ENCODE measurements around the gene DEK. TPM values are rescaled to one million over a fixed set of nuclear protein-coding genes. Genes with fewer than 3 reads are reported as not detected.
"Not testable (repeated sequence)": the region's sequence is repeated elsewhere in the genome, so short reads cannot be mapped to it uniquely, and the experiment has no call there.

DEK gene
- total RNA-seq, 2 experiments from 2014 or later = 223 to 241 TPM

DNA sequence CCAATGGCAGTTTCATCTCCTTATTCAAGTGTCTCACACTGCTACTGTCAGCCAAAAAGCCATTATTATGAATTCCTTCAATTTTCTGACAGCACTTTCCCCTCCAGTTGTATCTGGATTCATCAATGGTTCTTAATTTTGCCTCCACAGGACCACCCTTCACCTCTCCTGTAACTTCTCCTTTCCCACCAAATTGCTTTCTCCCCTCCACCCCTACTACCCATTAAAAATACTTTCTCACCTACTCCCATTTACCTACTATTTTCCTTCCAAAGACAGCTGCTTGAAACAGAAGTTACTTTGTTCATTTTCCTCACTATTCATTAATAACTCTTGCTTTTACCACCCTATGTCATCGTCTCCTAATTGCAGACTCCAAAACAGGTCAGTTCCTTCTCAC is 29.8 kb downstream of the DEK start:
- H3K27ac Mint-ChIP-seq = no peak overlapping the region
- H3K36me3 Mint-ChIP-seq = peaks cover 84% of the 10 kb centered on the region

DNA sequence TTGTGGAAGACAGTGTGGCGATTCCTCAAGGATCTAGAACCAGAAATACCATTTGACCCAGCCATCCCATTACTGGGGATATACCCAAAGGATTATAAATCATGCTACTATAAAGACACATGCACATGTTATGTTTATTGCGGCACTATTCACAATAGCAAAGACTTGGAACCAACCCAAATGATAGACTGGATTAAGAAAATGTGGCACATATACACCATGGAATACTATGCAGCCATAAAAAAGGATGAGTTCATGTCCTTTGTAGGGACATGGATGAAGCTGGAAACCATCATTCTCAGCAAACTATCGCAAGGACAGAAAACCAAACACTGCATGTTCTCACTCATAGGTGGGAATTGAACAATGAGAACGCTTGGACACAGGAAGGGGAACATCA is 30.6 kb downstream of the DEK start:
- H3K27ac Mint-ChIP-seq, H3K4me1 Mint-ChIP-seq, H3K27me3 Mint-ChIP-seq, H3K4me3 Mint-ChIP-seq, DNase-seq: not testable (repeated sequence)
- Mint-ChIP-seq H3K36me3 (peaks cover 87% of the 10 kb centered on the region), H3K9me3 (peaks cover 41% of the 10 kb centered on the region)

More for the DNA sequence above, 29.8 kb downstream of the DEK start:
- no peak for DNase-seq
- Mint-ChIP-seq H3K4me1 (peaks cover 4% of the 10 kb centered on the region), H3K4me3 (no peak overlapping the region), H3K9me3 (peaks cover 39% of the 10 kb centered on the region), H3K27me3 (no peaks in the 10 kb centered on the region)

- peaks cover 87% of the 10 kb centered on the region for H3K36me3 Mint-ChIP-seq
- not testable (repeated sequence) for H3K27ac Mint-ChIP-seq, H3K4me3 Mint-ChIP-seq, H3K27me3 Mint-ChIP-seq, DNase-seq, H3K4me1 Mint-ChIP-seq
- H3K9me3 Mint-ChIP-seq = peaks cover 41% of the 10 kb centered on the region
Observed at GRCh38 chr6:18231856-18232255, 32.5 kb downstream of the DEK start.

DNA sequence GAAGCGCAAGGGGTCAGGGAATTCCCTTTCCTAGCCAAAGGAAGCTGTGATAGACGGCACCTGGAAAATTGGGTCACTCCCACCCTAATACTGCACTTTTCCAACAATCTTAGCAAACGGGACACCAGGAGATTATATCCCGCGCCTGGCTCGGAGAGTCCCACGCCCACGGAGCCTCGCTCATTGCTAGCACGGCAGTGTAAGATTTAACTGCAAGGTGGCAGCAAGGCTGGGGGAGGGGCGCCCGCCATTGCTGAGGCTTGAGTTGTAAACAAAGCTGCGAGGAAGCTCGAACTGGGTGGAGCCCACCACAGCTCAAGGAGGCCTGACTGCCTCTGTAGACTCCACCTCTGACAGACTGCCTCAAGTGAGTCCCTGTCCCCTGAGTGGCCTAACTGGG is 35.7 kb downstream of the DEK start:
- DNase-seq, H3K4me3 Mint-ChIP-seq: not testable (repeated sequence)
- H3K36me3 Mint-ChIP-seq = peaks cover 68% of the 10 kb centered on the region

DNA sequence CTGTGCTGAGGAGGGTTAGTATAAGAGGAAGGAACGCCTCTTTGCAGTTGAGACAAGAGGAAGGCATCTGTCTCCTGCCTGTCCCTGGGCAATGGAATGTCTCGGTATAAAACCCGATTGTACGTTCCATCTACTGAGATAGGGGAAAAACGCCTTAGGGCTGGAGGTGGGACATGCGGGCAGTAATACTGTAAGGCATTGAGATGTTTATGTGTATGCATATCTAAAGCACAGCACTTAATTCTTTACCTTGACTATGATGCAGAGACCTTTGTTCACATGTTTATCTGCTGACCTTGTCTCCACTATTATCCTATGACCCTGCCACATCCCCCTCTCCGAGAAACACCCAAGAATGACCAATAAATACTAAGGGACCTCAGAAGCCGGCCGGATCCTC is 37.2 kb downstream of the DEK start:
- not testable (repeated sequence) for H3K4me1 Mint-ChIP-seq, H3K27ac Mint-ChIP-seq, H3K27me3 Mint-ChIP-seq, DNase-seq, H3K4me3 Mint-ChIP-seq
- Mint-ChIP-seq H3K9me3 (peaks cover 22% of the 10 kb centered on the region), H3K36me3 (peaks cover 60% of the 10 kb centered on the region)

More for the DNA sequence above, 35.7 kb downstream of the DEK start:
- H3K4me1 Mint-ChIP-seq, H3K27me3 Mint-ChIP-seq, H3K27ac Mint-ChIP-seq: not testable (repeated sequence)
- H3K9me3 Mint-ChIP-seq = peaks cover 32% of the 10 kb centered on the region

- not testable (repeated sequence) for H3K4me3 Mint-ChIP-seq, H3K27ac Mint-ChIP-seq, DNase-seq, H3K27me3 Mint-ChIP-seq, H3K4me1 Mint-ChIP-seq
- Mint-ChIP-seq H3K9me3 (peaks cover 16% of the 10 kb centered on the region), H3K36me3 (peaks cover 57% of the 10 kb centered on the region)
Observed at GRCh38 chr6:18226451-18227105, 37.8 kb downstream of the DEK start.

GRCh38 chr6:18221288-18221615 is 43.1 kb downstream of the DEK start:
- H3K27me3 Mint-ChIP-seq = no peaks in the 10 kb centered on the region
- H3K36me3 Mint-ChIP-seq = peaks cover 35% of the 10 kb centered on the region
- H3K4me1 Mint-ChIP-seq = peaks cover 1% of the 10 kb centered on the region
- no peak for DNase-seq
- H3K4me3 Mint-ChIP-seq = no peak overlapping the region
- H3K9me3 Mint-ChIP-seq = no peaks in the 10 kb centered on the region
- H3K27ac Mint-ChIP-seq = peak overlapping the region; percentile 6

- H3K4me3 Mint-ChIP-seq = no peak overlapping the region
- H3K9me3 Mint-ChIP-seq = no peaks in the 10 kb centered on the region
- peaks cover 1% of the 10 kb centered on the region for H3K4me1 Mint-ChIP-seq
- no peak overlapping the region for H3K27ac Mint-ChIP-seq
- no peaks in the 10 kb centered on the region for H3K27me3 Mint-ChIP-seq
- H3K36me3 Mint-ChIP-seq = peaks cover 37% of the 10 kb centered on the region
- no peak for DNase-seq
Observed at GRCh38 chr6:18219591-18219990, 44.7 kb downstream of the DEK start.

DNA sequence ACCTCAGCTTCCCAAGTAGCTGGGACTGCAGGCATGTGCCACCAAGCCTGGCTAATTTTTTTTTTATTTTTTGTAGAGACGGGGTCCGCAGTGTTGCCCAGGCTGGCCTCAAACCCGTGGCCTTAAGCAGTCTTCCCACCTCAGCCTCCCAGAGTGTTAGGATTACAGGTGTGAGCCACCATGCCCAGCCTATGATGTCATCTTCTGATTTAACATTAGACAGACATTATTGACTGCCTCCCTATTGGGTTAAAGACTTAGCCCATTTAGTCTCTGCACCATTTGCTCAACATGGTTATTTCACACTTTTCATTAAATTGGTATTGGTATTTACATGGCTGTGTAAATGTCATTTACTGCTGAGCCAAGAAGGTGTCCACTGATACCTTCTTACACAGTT is 46.1 kb downstream of the DEK start:
- DNase-seq = no peak
- Mint-ChIP-seq H3K36me3 (peaks cover 37% of the 10 kb centered on the region), H3K27me3 (no peaks in the 10 kb centered on the region), H3K4me1 (peaks cover 5% of the 10 kb centered on the region), H3K9me3 (no peaks in the 10 kb centered on the region), H3K4me3 (no peak overlapping the region), H3K27ac (no peak overlapping the region)

DNA sequence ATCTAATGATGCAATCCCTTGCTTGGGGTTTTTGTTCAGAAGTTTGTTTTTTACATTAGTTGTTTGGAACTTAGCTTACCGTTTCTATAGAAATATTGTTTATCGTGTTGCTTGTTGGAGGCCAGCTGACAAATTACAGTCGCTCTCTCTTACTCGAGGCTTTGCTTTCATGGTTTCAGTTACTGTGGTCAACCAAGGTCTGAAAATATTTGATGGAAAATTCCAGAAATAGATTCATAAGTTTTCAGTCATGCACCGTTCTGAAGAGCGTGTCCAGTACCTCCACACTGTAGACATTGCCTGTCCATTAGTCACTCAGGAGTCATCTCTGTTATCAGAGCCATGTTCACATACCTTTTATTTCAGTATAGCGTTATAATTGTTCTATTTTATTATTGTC is 47.9 kb downstream of the DEK start:
- peaks cover 31% of the 10 kb centered on the region for H3K36me3 Mint-ChIP-seq
- H3K4me1 Mint-ChIP-seq = peaks cover 5% of the 10 kb centered on the region
- no peaks in the 10 kb centered on the region for H3K9me3 Mint-ChIP-seq
- no peaks in the 10 kb centered on the region for H3K27me3 Mint-ChIP-seq
- no peak for DNase-seq
- no peak overlapping the region for H3K4me3 Mint-ChIP-seq
- no peak overlapping the region for H3K27ac Mint-ChIP-seq

GRCh38 chr6:18215436-18215835 is 48.9 kb downstream of the DEK start:
- H3K4me1 Mint-ChIP-seq = peaks cover 9% of the 10 kb centered on the region
- peak overlapping the region; percentile 26 for H3K27ac Mint-ChIP-seq
- H3K36me3 Mint-ChIP-seq = peaks cover 26% of the 10 kb centered on the region
- H3K27me3 Mint-ChIP-seq = no peaks in the 10 kb centered on the region
- no peaks in the 10 kb centered on the region for H3K9me3 Mint-ChIP-seq
- no peak for DNase-seq
- H3K4me3 Mint-ChIP-seq = no peak overlapping the region

DNA sequence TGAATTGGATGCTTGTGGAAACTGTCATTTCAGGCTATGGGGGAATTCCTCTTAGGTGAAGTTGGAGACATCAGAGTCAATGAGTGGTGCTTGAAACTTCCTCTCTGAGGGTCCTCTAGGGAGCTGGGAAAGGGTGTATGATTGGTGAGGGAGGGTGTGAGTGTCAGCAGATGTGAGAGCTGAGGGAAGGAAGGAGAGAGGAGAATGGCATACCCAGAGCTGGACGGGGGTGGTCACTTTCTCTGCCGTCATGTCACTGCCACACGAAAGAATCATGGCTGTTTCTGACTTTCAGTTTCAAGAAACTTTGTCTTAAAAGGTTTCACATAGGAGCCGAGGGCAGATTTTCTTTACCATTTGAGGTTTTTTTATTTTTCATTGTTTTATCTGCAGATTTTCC is 50.3 kb downstream of the DEK start:
- Mint-ChIP-seq H3K27ac (peak overlapping the region; percentile 23), H3K4me1 (peaks cover 9% of the 10 kb centered on the region), H3K36me3 (peaks cover 18% of the 10 kb centered on the region), H3K9me3 (no peaks in the 10 kb centered on the region), H3K27me3 (no peaks in the 10 kb centered on the region), H3K4me3 (no peak overlapping the region)
- DNase-seq = no peak

DNA sequence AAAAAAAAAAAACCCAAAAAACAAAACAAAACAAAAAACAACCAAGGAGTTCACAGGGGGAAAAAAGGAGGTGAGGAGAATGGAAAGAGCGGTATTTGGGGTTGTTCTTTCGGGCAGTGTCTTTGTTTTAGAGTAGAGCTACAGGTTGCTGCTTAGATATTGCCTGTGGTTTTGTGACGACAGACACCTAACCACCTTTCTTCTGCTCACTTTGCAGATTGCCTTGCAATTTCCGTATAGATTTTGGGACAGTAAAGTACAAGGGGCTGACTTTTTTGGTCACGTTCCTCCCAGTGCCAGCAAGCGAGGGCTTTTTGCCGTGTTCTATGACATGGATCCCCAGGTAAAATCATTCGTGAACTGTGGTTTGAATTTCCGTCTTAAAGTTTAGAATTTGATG is 50.9 kb downstream of the DEK start:
- H3K4me1 Mint-ChIP-seq = peaks cover 9% of the 10 kb centered on the region
- no peak overlapping the region for H3K27ac Mint-ChIP-seq
- no peaks in the 10 kb centered on the region for H3K27me3 Mint-ChIP-seq
- H3K9me3 Mint-ChIP-seq = no peaks in the 10 kb centered on the region
- H3K36me3 Mint-ChIP-seq = peaks cover 18% of the 10 kb centered on the region
- no peak for DNase-seq
- no peak overlapping the region for H3K4me3 Mint-ChIP-seq

GRCh38 chr6:18212231-18212630 is 52.1 kb downstream of the DEK start:
- H3K4me1 Mint-ChIP-seq = peaks cover 9% of the 10 kb centered on the region
- H3K4me3 Mint-ChIP-seq = no peak overlapping the region
- H3K27ac Mint-ChIP-seq = no peak overlapping the region
- H3K9me3 Mint-ChIP-seq = no peaks in the 10 kb centered on the region
- no peak for DNase-seq
- H3K36me3 Mint-ChIP-seq = peaks cover 25% of the 10 kb centered on the region
- H3K27me3 Mint-ChIP-seq = no peaks in the 10 kb centered on the region

- no peaks in the 10 kb centered on the region for H3K27me3 Mint-ChIP-seq
- H3K27ac Mint-ChIP-seq = peak overlapping the region; percentile 35
- peaks cover 9% of the 10 kb centered on the region for H3K4me1 Mint-ChIP-seq
- DNase-seq = peak; percentile 2
- peaks cover 19% of the 10 kb centered on the region for H3K36me3 Mint-ChIP-seq
- no peaks in the 10 kb centered on the region for H3K9me3 Mint-ChIP-seq
- H3K4me3 Mint-ChIP-seq = no peak overlapping the region
Observed at GRCh38 chr6:18211338-18211737, 53.0 kb downstream of the DEK start.

GRCh38 chr6:18210707-18211106 is 53.6 kb downstream of the DEK start:
- DNase-seq = no peak
- Mint-ChIP-seq H3K36me3 (peaks cover 16% of the 10 kb centered on the region), H3K27ac (no peak overlapping the region), H3K4me3 (no peak overlapping the region), H3K4me1 (peaks cover 9% of the 10 kb centered on the region), H3K27me3 (no peaks in the 10 kb centered on the region), H3K9me3 (no peaks in the 10 kb centered on the region)

Data from activated naive CD8-positive, alpha-beta T cell treated with anti-CD3 and anti-CD28 coated beads for 36 hours (primary cell).